ENCODE data around the gene CACNA1C. TPM values are rescaled to one million over a fixed set of nuclear protein-coding genes. Genes with fewer than 3 reads are reported as not detected.

The CACNA1C gene
- total RNA-seq, 4 donors from 2014 or later = 3.8 to 13.6 (median 5.7) TPM

- ATAC-seq (ENCODE audit: low FRiP score) (no peak), DNase-seq (ENCODE audit: low spot score) (no peak)
Measured at GRCh38 chr12:2286047-2286446, 233.3 kb downstream of the CACNA1C start.

GRCh38 chr12:2286461-2287131 lies 233.8 kb downstream of the CACNA1C start:
- no peak for ATAC-seq (ENCODE audit: low FRiP score)
- no peak for TF ChIP-seq CTCF (IDR thresholded peaks at IDR 0.05)
- DNase-seq (ENCODE audit: low spot score) = no peak

More at GRCh38 chr12:2286047-2286446, 233.3 kb downstream of the CACNA1C start:
- no peak for TF ChIP-seq CTCF (IDR thresholded peaks at IDR 0.05)

- ATAC-seq (ENCODE audit: low FRiP score) (no peak), DNase-seq (ENCODE audit: low spot score) (no peak)
- no peak for TF ChIP-seq CTCF (IDR thresholded peaks at IDR 0.05)
Measured at GRCh38 chr12:2287151-2287550, 234.4 kb downstream of the CACNA1C start.

GRCh38 chr12:2287589-2287988 lies 234.8 kb downstream of the CACNA1C start:
- DNase-seq (ENCODE audit: low spot score) = no peak
- TF ChIP-seq CTCF (IDR thresholded peaks at IDR 0.05) = no peak
- ATAC-seq (ENCODE audit: low FRiP score) = no peak

GRCh38 chr12:2288001-2288400 lies 235.2 kb downstream of the CACNA1C start:
- ATAC-seq (ENCODE audit: low FRiP score) (no peak), DNase-seq (ENCODE audit: low spot score) (no peak)
- no peak for TF ChIP-seq CTCF (IDR thresholded peaks at IDR 0.05)

DNA sequence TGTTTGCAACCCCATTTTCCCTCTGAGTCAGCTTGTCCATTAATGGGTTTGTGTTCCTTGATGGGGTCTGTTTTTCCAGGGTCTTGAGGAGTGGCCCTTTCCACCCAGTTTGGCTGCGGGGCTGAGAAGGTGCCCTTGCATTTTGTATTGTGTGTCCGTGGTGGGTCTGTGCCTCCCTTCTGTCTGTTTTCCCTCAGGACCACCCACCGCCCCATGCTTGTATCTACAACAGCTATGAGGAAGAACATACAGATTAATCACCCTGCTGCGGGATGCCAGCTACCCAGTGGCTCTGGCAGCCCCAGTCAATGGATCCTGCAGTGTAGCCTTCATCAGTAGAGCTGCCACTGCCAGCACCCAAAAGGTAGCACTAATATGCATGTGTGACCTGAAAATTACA lies 235.7 kb downstream of the CACNA1C start:
- no peak for ATAC-seq (ENCODE audit: low FRiP score)
- TF ChIP-seq CTCF (IDR thresholded peaks at IDR 0.05) = no peak
- DNase-seq (ENCODE audit: low spot score) = no peak

DNA sequence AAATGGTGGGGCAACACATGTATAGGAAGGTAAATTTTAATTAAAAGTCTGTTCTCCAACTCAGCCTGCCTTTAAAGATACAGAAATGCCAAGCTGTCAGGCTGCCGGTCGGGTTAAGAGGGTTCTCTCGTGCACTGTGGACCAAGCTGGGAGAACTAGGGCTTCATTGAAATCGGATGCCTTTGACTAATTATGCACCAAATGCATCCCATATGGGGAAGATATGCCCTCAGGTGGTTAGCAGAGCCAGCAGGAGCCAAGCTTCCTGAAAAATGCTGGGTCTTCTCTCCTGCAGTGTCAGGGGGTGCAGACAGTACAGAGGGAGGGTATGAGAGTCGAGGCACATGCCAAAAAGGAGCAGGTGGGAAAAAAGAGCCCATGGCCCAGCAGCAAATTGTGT lies 236.1 kb downstream of the CACNA1C start:
- no peak for TF ChIP-seq CTCF (IDR thresholded peaks at IDR 0.05)
- DNase-seq (ENCODE audit: low spot score) (no peak), ATAC-seq (ENCODE audit: low FRiP score) (no peak)
